ENCODE results near the gene PARD3. TPM values are rescaled to one million over a fixed set of nuclear protein-coding genes. Genes with fewer than 3 reads are reported as not detected.

Gene PARD3
- total RNA-seq, 1 donor from 2014 or later, result 35.4 TPM

DNA sequence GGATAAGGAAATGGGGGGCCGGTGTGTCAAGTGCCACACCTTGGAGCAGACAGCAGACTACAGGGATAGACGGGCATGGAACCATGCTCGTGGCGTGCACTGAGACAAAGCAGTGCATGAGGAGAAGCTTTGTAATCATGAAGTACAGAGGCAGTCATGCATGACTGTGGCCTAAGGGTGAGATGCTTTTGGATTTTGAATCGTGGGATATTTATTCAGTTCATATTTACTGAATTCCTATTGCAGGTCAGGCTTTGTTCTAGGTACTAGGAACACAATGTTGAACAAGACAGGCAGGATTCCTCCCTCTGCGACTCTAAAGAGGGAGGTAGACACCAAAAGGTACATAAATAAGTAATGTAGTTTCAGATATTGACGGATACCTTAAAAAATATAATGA is 597.6 kb downstream of the PARD3 start:
- TF ChIP-seq, protein P1, sequence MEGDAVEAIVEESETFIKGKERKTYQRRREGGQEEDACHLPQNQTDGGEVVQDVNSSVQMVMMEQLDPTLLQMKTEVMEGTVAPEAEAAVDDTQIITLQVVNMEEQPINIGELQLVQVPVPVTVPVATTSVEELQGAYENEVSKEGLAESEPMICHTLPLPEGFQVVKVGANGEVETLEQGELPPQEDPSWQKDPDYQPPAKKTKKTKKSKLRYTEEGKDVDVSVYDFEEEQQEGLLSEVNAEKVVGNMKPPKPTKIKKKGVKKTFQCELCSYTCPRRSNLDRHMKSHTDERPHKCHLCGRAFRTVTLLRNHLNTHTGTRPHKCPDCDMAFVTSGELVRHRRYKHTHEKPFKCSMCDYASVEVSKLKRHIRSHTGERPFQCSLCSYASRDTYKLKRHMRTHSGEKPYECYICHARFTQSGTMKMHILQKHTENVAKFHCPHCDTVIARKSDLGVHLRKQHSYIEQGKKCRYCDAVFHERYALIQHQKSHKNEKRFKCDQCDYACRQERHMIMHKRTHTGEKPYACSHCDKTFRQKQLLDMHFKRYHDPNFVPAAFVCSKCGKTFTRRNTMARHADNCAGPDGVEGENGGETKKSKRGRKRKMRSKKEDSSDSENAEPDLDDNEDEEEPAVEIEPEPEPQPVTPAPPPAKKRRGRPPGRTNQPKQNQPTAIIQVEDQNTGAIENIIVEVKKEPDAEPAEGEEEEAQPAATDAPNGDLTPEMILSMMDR (IDR thresholded peaks at IDR 0.05; ENCODE audit: insufficient read depth, low read depth, low read length), result no peak
- TF ChIP-seq EZH2 (IDR thresholded peaks at IDR 0.05; ENCODE audit: insufficient read depth, low read length), result no peak
- FAIRE-seq, result no peak
- peaks cover 6% of the 10 kb centered on the region for H3K36me3 Mint-ChIP-seq (ENCODE audit: low read depth, unreplicated experiment)
- no peaks in the 10 kb centered on the region for H3K36me3 ChIP-seq (ENCODE audit: insufficient read depth, low read length)
- no peaks in the 10 kb centered on the region for H3K27me3 ChIP-seq (ENCODE audit: insufficient read depth, low read length)
- no peaks in the 10 kb centered on the region for H3K4me1 ChIP-seq (ENCODE audit: insufficient read depth, low read length)
- H3K4me3 ChIP-seq (ENCODE audit: insufficient read depth, low read depth, low read length), result no peak overlapping the region
- no peak overlapping the region for H3K27ac Mint-ChIP-seq (ENCODE audit: unreplicated experiment)
- no peaks in the 10 kb centered on the region for H3K27me3 Mint-ChIP-seq (ENCODE audit: low read depth, unreplicated experiment)
- DNase-seq (ENCODE audit: low read depth), result no peak
- H4K20me1 ChIP-seq (ENCODE audit: insufficient read depth, low read length), result no peaks in the 10 kb centered on the region
- H3K9me3 Mint-ChIP-seq (ENCODE audit: unreplicated experiment), result no peaks in the 10 kb centered on the region
- no peak overlapping the region for H3K27ac ChIP-seq (ENCODE audit: low read depth, low read length)
- no peaks in the 10 kb centered on the region for H3K9me3 ChIP-seq (ENCODE audit: insufficient read depth, low read depth, low read length)
- H3K4me3 Mint-ChIP-seq (ENCODE audit: unreplicated experiment), result no peak overlapping the region
- H3K4me2 ChIP-seq (ENCODE audit: low read length), result no peak overlapping the region
- no peaks in the 10 kb centered on the region for H3K79me2 ChIP-seq (ENCODE audit: insufficient read depth, low read length)
- H2AFZ ChIP-seq (ENCODE audit: low read depth, low read length), result no peak overlapping the region
- no peaks in the 10 kb centered on the region for H3K4me1 Mint-ChIP-seq (ENCODE audit: low read depth, unreplicated experiment)
- H3K9ac ChIP-seq (ENCODE audit: low read length), result no peak overlapping the region

DNA sequence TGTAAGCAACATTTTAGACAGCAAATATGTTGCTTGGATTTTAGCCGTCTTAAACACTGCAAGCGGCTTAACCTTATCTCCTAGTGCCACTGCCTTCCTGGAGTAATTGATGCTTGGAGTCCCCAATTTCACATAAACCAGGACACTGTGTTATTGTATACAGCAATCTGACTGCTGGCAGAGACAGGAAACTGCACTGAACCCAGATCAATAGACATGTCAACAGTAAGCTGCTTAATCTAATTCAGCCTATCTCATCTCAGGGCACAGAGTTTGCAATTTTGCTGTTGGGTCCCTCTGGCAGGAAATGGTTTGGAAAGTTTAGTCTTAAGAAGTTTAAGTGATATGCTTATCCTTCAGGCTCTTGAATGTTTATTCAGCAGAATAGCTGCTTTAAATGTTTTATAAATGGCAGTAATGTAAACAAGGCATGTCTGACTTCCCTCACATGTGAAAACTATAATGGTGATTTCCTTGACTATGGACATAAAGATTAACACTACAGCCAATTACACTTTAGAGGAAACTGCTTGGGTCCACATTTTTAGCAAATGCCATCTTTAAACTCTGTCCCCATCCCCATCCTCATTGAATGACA is 598.6 kb downstream of the PARD3 start:
- TF ChIP-seq, protein P1 (IDR thresholded peaks at IDR 0.05; ENCODE audit: insufficient read depth, low read depth, low read length), result no peak
- no peak for TF ChIP-seq EZH2 (IDR thresholded peaks at IDR 0.05; ENCODE audit: insufficient read depth, low read length)
- no peak for DNase-seq (ENCODE audit: low read depth)

DNA sequence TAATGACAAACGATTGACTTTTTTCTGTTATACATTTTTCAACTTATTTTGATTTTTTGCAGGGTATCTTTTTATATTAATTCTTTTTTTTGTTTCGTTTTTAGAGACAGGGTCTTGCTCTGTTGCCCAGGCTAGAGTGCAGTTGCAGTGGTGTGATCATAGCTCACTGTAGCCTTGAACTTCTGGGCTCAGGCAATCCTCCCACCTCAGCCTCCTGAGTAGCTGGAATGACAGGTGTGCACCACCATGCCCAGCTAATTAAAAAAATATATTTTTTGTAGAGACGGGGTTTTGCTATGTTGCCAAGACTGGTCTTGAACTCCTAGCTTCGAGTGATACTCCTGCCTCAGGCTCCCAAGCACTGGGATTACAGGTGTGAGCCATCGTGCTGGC is 601.3 kb downstream of the PARD3 start:
- TF ChIP-seq, protein P1 (IDR thresholded peaks at IDR 0.05; ENCODE audit: insufficient read depth, low read depth, low read length), result no peak
- TF ChIP-seq EZH2 (IDR thresholded peaks at IDR 0.05; ENCODE audit: insufficient read depth, low read length), result no peak
- Mint-ChIP-seq H3K27me3 (ENCODE audit: low read depth, unreplicated experiment) (no peaks in the 10 kb centered on the region), H3K9me3 (ENCODE audit: unreplicated experiment) (no peaks in the 10 kb centered on the region), H3K4me3 (ENCODE audit: unreplicated experiment) (no peak overlapping the region), H3K36me3 (ENCODE audit: low read depth, unreplicated experiment) (peaks cover 12% of the 10 kb centered on the region), H3K4me1 (ENCODE audit: low read depth, unreplicated experiment) (no peaks in the 10 kb centered on the region), H3K27ac (ENCODE audit: unreplicated experiment) (no peak overlapping the region)
- Histone ChIP-seq H3K4me2 (ENCODE audit: low read length) (no peak overlapping the region), H3K79me2 (ENCODE audit: insufficient read depth, low read length) (no peaks in the 10 kb centered on the region), H2AFZ (ENCODE audit: low read depth, low read length) (no peak overlapping the region), H3K36me3 (ENCODE audit: insufficient read depth, low read length) (no peaks in the 10 kb centered on the region), H3K27me3 (ENCODE audit: insufficient read depth, low read length) (no peaks in the 10 kb centered on the region), H4K20me1 (ENCODE audit: insufficient read depth, low read length) (no peaks in the 10 kb centered on the region), H3K4me1 (ENCODE audit: insufficient read depth, low read length) (no peaks in the 10 kb centered on the region), H3K9me3 (ENCODE audit: insufficient read depth, low read depth, low read length) (no peaks in the 10 kb centered on the region), H3K27ac (ENCODE audit: low read depth, low read length) (no peak overlapping the region), H3K4me3 (ENCODE audit: insufficient read depth, low read depth, low read length) (no peak overlapping the region), H3K9ac (ENCODE audit: low read length) (no peak overlapping the region)
- DNase-seq (ENCODE audit: low read depth), result no peak
- FAIRE-seq, result no peak

More for the DNA sequence above, 598.6 kb downstream of the PARD3 start:
- no peak overlapping the region for H3K4me3 Mint-ChIP-seq (ENCODE audit: unreplicated experiment)
- no peak overlapping the region for H3K9ac ChIP-seq (ENCODE audit: low read length)
- no peaks in the 10 kb centered on the region for H3K27me3 ChIP-seq (ENCODE audit: insufficient read depth, low read length)
- no peak overlapping the region for H3K4me3 ChIP-seq (ENCODE audit: insufficient read depth, low read depth, low read length)
- no peaks in the 10 kb centered on the region for H3K4me1 Mint-ChIP-seq (ENCODE audit: low read depth, unreplicated experiment)
- H3K4me2 ChIP-seq (ENCODE audit: low read length), result no peak overlapping the region
- no peak overlapping the region for H3K27ac Mint-ChIP-seq (ENCODE audit: unreplicated experiment)
- no peaks in the 10 kb centered on the region for H3K79me2 ChIP-seq (ENCODE audit: insufficient read depth, low read length)
- no peaks in the 10 kb centered on the region for H3K36me3 ChIP-seq (ENCODE audit: insufficient read depth, low read length)
- H3K27me3 Mint-ChIP-seq (ENCODE audit: low read depth, unreplicated experiment), result no peaks in the 10 kb centered on the region
- peaks cover 9% of the 10 kb centered on the region for H3K36me3 Mint-ChIP-seq (ENCODE audit: low read depth, unreplicated experiment)
- H3K4me1 ChIP-seq (ENCODE audit: insufficient read depth, low read length), result no peaks in the 10 kb centered on the region
- no peaks in the 10 kb centered on the region for H3K9me3 Mint-ChIP-seq (ENCODE audit: unreplicated experiment)
- no peak overlapping the region for H2AFZ ChIP-seq (ENCODE audit: low read depth, low read length)
- no peaks in the 10 kb centered on the region for H3K9me3 ChIP-seq (ENCODE audit: insufficient read depth, low read depth, low read length)
- no peak overlapping the region for H3K27ac ChIP-seq (ENCODE audit: low read depth, low read length)
- no peak for FAIRE-seq
- H4K20me1 ChIP-seq (ENCODE audit: insufficient read depth, low read length), result no peaks in the 10 kb centered on the region

Measured in astrocyte (in vitro differentiated cells and primary cell).